Fibroblast of upper back skin (primary cell): ENCODE measurements around the gene RSRC2.
"Not testable (repeated sequence)": the region's sequence is repeated elsewhere in the genome, so short reads cannot be mapped to it uniquely, and the experiment has no call there.

Experiments
- DNase-seq: peaks from one replicate; pipeline ENCODE4 v3.0.0-alpha.2; 2013

The RSRC2 gene

GRCh38 chr12:122483969-122484368 is 42.8 kb downstream of the RSRC2 start:
- no peak for DNase-seq

DNA sequence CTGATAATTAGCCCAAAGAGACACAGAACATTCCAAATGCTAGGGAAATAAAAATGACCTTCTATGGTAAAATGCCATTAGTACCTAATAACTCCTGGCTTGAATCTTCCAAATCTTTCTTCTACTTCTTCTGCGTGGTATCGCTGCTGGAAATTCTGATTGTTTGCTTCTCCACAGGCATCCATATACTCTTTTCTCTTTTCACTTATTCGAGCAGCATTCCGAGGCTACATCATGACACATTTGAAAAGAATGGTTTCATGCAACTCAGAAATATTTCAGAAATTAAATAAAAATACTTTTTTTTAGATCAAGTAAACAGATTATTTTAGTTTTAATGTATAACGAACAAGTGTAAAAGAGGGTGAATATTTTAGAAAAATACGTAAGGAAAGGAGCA is 44.9 kb downstream of the RSRC2 start:
- DNase-seq: no peak

GRCh38 chr12:122480753-122481152 is 46.0 kb downstream of the RSRC2 start:
- DNase-seq: no peak

DNA sequence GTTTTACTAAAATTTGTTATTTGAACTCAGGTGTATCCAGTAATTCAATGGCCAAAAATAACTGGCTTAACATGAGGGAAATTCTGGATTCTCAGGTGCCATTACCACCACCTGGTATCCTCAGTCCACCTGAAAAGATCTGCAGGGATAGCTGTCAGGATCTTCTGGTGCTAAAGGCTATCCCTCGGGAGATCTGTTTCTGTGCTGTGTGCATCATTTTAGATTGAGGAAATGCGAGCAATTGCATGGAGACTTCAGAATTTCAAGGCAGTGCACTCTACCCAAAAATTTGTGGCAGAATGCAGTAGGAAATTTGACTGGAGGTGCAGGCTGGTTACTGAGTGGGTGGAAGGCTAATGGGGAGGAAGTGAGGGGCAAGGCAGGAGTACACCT is 52.4 kb downstream of the RSRC2 start:
- DNase-seq: no peak

DNA sequence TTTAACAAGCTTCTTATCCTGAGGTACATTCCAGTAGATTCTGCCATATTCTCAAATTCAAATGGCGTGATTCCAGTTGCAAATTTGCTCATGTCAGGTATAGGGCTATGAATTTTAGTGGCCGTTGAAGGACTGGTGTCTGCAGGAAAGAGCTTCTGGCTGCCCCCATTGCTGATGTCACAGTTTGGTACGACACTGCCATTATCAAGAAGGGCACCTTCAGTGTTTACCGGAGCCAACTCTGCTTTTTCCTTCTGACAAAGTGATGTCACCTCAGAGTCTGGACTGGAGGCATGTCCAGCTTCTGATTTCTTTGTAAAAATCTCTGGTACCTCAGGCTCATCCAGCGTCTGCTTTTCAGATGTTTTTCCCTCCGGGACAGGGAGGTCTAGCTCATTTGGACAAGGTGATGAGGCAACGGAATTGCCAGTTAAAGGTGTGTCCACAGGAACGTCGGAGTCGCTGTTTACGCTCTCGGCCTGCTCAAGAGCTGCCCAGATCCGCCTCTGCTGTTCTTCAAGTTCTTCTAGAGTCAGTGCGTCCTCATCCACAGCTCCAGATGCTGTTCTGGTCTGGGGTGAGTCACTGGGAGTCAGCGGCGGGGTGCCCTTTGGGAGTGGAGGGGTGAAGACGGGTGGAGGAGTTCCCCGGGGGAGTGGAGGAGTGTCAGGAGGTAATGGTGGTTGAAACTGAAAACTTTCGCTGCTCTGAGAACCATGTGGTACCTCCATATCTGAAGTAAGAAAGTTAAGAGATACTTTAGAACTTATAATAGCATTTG is 53.0 kb downstream of the RSRC2 start:
- DNase-seq: no peak

DNA sequence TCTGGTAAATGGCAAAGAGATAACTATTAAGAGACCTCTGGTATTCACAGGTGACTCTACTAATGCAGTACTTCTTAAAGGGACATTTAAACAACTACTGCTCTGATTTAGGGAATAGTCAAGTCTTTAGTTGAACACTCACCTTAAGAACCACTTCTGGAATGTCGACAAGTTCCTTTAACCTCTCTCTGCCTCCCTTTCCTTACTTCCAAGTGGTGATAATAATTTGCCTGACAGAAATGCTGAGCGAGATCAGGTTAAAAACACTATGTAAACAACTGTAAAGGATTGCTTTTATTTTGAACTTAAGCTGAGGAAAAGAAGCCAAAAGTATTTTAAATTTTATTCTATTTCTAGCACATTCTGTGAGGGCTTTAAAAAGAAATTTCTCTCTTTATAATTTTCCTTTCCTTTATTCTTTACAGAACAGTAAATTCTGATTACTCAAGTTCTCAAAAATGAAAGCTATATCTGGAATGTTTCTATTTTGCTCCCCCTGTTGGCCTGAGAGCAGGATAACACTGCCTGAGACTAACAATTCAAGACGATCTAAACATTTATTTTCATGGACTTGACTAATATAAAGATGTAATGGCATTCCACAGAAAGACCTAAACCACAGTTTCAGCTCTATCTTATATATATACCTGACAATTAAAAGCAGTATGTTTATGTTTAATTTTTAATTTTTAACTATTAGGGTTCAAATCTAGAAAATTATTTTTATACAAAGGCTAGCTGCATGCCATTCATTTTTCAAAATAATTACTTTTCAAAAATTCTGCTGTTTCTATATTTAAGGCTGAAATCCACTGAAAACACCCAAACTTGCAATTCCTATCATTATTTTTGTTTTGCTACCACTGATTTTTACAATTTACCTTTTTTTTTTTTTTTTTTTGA is 55.2 kb downstream of the RSRC2 start:
- DNase-seq: peak; percentile 78

DNA sequence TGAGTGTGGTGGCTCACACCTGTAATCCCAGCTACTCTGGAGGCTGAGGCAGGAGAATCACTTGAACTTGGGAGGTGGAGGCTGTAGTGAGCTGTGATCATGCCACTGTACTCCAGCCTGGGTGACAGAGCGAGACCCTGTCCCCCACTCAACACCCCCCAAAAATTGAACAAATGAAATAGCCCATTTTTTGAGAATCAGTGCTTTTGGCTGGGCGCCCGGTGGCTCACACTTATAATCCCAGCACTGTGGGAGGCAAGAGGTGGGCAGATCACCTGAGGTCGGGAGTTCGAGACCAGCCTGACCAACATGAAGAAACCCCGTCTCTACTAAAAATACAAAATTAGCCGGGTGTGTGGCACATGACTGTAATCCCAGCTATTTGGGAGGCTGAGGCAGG is 56.2 kb downstream of the RSRC2 start:
- not testable (repeated sequence) for DNase-seq

- not testable (repeated sequence) for DNase-seq
These were observed 56.9 kb downstream of the RSRC2 start for GRCh38 chr12:122469856-122470255.

GRCh38 chr12:122467983-122468382 is 58.8 kb downstream of the RSRC2 start:
- DNase-seq: no peak

GRCh38 chr12:122464317-122465042 is 62.3 kb downstream of the RSRC2 start:
- peak; percentile 91 for DNase-seq

GRCh38 chr12:122460641-122461040 is 66.1 kb downstream of the RSRC2 start:
- no peak for DNase-seq

- no peak for DNase-seq
These were observed 66.7 kb downstream of the RSRC2 start for GRCh38 chr12:122460061-122460460.

GRCh38 chr12:122459211-122459610 is 67.5 kb downstream of the RSRC2 start:
- DNase-seq: no peak

GRCh38 chr12:122458105-122459035 is 68.4 kb downstream of the RSRC2 start:
- DNase-seq: no peak

DNA sequence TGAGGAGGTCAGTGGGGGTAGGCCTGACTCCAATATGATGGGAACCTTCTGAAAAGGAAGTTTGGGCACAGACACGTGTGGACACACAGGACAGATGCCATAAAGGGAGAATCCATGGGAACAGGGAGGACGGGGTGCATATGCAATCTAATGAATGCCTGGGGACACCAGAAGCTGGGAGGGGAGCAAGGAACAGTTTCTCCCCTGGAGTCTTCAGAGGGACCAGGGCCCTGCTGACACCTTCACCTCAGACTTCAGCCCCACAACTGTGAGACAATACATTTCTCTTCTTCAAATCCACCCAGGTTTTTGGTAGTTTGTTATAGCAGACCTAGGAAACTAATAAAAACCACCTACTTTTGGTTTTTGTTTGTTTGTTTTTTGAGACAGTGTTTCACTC is 69.1 kb downstream of the RSRC2 start:
- no peak for DNase-seq

- no peak for DNase-seq
These were observed 72.0 kb downstream of the RSRC2 start for GRCh38 chr12:122454739-122455138.

DNA sequence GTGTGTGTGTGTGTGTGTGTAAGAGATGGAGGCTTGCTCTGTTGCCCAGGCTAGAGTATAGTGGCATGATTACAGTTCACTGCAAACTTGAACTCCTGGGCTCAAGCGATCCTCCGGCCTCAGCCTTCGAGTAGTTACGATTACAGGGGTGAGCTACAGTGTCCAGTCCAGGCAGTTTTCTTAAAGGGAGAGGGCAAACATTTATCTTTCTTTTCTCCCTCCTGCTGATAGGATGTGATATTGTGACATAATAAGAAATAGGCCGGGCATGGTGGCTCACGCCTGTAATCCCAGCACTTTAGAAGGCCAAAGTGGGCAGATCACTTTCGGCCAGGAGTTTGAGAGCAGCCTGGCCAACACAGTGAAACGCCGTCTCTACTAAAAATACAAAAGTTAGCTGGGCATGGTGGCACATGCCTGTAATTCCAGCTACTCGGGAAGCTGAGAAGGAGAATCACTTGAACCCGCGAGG is 72.5 kb downstream of the RSRC2 start:
- no peak for DNase-seq
